ENCODE data around the gene GNGT1. TPM values are rescaled to one million over a fixed set of nuclear protein-coding genes. Genes with fewer than 3 reads are reported as not detected.
A peak's percentile ranks its signal among the peaks of the same experiment; 100 is the strongest.

The GNGT1 gene
- total and polyA plus RNA-seq, 4 donors: not detected

DNA sequence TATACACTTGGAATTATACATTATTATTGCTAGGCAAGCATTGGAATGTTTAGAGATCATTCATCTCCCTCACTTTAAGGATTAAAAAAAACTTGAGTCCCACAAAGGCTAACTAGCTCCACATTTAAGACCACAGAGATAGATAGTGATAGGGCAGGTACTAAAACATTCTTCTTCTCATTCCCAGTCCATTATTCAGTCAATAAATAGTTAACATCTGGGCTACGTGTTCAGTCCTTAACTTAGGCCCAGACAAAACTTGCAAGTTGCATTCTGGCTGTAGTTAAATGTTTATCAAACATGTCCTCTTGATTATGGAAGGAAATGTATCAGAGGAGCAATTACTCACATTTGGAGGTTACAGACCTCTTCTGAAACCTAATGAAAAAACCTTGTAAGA lies 17.6 kb downstream of the GNGT1 start:
- Histone ChIP-seq H3K9me3 (ENCODE audit: control insufficient read depth in 4 of 4, low read length in 3 of 4) (no peaks in the 10 kb centered on the region), H3K27me3 (ENCODE audit: control insufficient read depth in 4 of 4, insufficient read depth in 4 of 4, low read length in 3 of 4) (peaks cover 0 to 12% (median 0%) of the 10 kb centered on the region in 4 donors), H3K4me1 (ENCODE audit: control insufficient read depth in 4 of 4, insufficient read depth in 4 of 4, low read length in 3 of 4) (peaks cover 0 to 9% (median 4%) of the 10 kb centered on the region in 4 donors), H3K27ac (ENCODE audit: low read depth in 1 of 2, low read length in 2 of 2) (no peak overlapping the region), H3K4me3 (ENCODE audit: low read depth in 1 of 3, low read length in 3 of 3) (peak overlapping the region in 1 of 3 donors; percentile 33), H3K9ac (ENCODE audit: low read depth in 1 of 2, low read length in 2 of 2) (no peak overlapping the region), H3K36me3 (ENCODE audit: control insufficient read depth in 4 of 4, insufficient read depth in 3 of 4, low read depth in 1 of 4, low read length in 3 of 4) (no peaks in the 10 kb centered on the region)
- DNase-seq (ENCODE audit: low spot score): no peak
- no peak for TF ChIP-seq HNF4G (IDR thresholded peaks at IDR 0.05)
- TF ChIP-seq RXRA (IDR thresholded peaks at IDR 0.05): no peak
- TF ChIP-seq FOXA2 (IDR thresholded peaks at IDR 0.05): no peak
- TF ChIP-seq, protein P1, sequence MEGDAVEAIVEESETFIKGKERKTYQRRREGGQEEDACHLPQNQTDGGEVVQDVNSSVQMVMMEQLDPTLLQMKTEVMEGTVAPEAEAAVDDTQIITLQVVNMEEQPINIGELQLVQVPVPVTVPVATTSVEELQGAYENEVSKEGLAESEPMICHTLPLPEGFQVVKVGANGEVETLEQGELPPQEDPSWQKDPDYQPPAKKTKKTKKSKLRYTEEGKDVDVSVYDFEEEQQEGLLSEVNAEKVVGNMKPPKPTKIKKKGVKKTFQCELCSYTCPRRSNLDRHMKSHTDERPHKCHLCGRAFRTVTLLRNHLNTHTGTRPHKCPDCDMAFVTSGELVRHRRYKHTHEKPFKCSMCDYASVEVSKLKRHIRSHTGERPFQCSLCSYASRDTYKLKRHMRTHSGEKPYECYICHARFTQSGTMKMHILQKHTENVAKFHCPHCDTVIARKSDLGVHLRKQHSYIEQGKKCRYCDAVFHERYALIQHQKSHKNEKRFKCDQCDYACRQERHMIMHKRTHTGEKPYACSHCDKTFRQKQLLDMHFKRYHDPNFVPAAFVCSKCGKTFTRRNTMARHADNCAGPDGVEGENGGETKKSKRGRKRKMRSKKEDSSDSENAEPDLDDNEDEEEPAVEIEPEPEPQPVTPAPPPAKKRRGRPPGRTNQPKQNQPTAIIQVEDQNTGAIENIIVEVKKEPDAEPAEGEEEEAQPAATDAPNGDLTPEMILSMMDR (IDR thresholded peaks at IDR 0.05; ENCODE audit: low read depth, low read length, missing input control): no peak
- TF ChIP-seq EGR1 (IDR thresholded peaks at IDR 0.05; ENCODE audit: low read depth in 2 of 2): no peak
- no peak for TF ChIP-seq RAD21 (IDR thresholded peaks at IDR 0.05)
- no peak for TF ChIP-seq GABPA (IDR thresholded peaks at IDR 0.05 in 1 of 2, conservative IDR thresholded peaks at IDR 0.05 in 1 of 2)
- TF ChIP-seq, protein P2, sequence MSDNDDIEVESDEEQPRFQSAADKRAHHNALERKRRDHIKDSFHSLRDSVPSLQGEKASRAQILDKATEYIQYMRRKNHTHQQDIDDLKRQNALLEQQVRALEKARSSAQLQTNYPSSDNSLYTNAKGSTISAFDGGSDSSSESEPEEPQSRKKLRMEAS (IDR thresholded peaks at IDR 0.05): no peak
- TF ChIP-seq NR2F2 (IDR thresholded peaks at IDR 0.05): no peak
- TF ChIP-seq JUND (IDR thresholded peaks at IDR 0.05): no peak
- TF ChIP-seq, protein P3, sequence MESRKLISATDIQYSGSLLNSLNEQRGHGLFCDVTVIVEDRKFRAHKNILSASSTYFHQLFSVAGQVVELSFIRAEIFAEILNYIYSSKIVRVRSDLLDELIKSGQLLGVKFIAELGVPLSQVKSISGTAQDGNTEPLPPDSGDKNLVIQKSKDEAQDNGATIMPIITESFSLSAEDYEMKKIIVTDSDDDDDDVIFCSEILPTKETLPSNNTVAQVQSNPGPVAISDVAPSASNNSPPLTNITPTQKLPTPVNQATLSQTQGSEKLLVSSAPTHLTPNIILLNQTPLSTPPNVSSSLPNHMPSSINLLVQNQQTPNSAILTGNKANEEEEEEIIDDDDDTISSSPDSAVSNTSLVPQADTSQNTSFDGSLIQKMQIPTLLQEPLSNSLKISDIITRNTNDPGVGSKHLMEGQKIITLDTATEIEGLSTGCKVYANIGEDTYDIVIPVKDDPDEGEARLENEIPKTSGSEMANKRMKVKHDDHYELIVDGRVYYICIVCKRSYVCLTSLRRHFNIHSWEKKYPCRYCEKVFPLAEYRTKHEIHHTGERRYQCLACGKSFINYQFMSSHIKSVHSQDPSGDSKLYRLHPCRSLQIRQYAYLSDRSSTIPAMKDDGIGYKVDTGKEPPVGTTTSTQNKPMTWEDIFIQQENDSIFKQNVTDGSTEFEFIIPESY (IDR thresholded peaks at IDR 0.05): no peak
- TF ChIP-seq SP1 (IDR thresholded peaks at IDR 0.05): no peak
- no peak for TF ChIP-seq YY1 (IDR thresholded peaks at IDR 0.05)
- TF ChIP-seq, protein P4, sequence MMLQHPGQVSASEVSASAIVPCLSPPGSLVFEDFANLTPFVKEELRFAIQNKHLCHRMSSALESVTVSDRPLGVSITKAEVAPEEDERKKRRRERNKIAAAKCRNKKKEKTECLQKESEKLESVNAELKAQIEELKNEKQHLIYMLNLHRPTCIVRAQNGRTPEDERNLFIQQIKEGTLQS (IDR thresholded peaks at IDR 0.05): no peak
- 43% methylated on average over 1 of the region's 1 CpG for WGBS

DNA sequence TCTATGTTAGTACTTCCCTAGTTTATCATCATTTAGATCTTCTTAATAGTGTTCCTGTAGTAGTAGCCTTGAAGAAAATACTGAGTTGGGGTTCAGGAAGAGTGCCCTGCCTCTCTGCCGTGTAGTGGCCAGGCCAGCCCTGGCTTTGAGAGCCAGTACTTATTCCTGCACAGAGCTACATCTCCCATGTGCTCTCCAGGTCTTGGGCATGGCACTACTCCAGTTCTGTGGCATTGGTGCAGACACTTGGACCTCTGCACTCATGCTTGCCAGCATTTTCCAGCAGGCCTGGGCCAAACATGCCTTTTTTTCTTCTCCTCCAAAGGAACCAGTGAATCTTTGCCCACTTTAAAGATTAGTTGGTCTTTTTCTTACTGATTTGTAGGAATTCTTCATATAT lies 20.4 kb downstream of the GNGT1 start:
- H3K27ac ChIP-seq (ENCODE audit: low read depth in 1 of 2, low read length in 2 of 2): no peak overlapping the region
- H3K9ac ChIP-seq (ENCODE audit: low read depth in 1 of 2, low read length in 2 of 2): no peak overlapping the region
- H3K4me1 ChIP-seq (ENCODE audit: control insufficient read depth in 4 of 4, insufficient read depth in 4 of 4, low read length in 3 of 4): peaks cover 0 to 5% (median 1%) of the 10 kb centered on the region in 4 donors
- no peaks in the 10 kb centered on the region for H3K9me3 ChIP-seq (ENCODE audit: control insufficient read depth in 4 of 4, low read length in 3 of 4)
- DNase-seq (ENCODE audit: low spot score): no peak
- TF ChIP-seq, protein P1 (IDR thresholded peaks at IDR 0.05; ENCODE audit: low read depth, low read length, missing input control): no peak
- TF ChIP-seq NR2F2 (IDR thresholded peaks at IDR 0.05) (no peak), FOXA1 (IDR thresholded peaks at IDR 0.05) (no peak), HNF4A (conservative IDR thresholded peaks at IDR 0.05) (no peak), RXRA (IDR thresholded peaks at IDR 0.05) (no peak), YY1 (IDR thresholded peaks at IDR 0.05) (no peak), JUND (IDR thresholded peaks at IDR 0.05) (no peak), EGR1 (IDR thresholded peaks at IDR 0.05; ENCODE audit: low read depth in 2 of 2) (no peak), SP1 (IDR thresholded peaks at IDR 0.05) (no peak), TAF1 (conservative IDR thresholded peaks at IDR 0.05) (no peak), HNF4G (IDR thresholded peaks at IDR 0.05) (no peak)
- TF ChIP-seq, protein P5, sequence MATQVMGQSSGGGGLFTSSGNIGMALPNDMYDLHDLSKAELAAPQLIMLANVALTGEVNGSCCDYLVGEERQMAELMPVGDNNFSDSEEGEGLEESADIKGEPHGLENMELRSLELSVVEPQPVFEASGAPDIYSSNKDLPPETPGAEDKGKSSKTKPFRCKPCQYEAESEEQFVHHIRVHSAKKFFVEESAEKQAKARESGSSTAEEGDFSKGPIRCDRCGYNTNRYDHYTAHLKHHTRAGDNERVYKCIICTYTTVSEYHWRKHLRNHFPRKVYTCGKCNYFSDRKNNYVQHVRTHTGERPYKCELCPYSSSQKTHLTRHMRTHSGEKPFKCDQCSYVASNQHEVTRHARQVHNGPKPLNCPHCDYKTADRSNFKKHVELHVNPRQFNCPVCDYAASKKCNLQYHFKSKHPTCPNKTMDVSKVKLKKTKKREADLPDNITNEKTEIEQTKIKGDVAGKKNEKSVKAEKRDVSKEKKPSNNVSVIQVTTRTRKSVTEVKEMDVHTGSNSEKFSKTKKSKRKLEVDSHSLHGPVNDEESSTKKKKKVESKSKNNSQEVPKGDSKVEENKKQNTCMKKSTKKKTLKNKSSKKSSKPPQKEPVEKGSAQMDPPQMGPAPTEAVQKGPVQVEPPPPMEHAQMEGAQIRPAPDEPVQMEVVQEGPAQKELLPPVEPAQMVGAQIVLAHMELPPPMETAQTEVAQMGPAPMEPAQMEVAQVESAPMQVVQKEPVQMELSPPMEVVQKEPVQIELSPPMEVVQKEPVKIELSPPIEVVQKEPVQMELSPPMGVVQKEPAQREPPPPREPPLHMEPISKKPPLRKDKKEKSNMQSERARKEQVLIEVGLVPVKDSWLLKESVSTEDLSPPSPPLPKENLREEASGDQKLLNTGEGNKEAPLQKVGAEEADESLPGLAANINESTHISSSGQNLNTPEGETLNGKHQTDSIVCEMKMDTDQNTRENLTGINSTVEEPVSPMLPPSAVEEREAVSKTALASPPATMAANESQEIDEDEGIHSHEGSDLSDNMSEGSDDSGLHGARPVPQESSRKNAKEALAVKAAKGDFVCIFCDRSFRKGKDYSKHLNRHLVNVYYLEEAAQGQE (IDR thresholded peaks at IDR 0.05): no peak
- TF ChIP-seq, protein P2 (IDR thresholded peaks at IDR 0.05): no peak
- TF ChIP-seq, protein P4 (IDR thresholded peaks at IDR 0.05): no peak
- H3K27me3 ChIP-seq (ENCODE audit: control insufficient read depth in 4 of 4, insufficient read depth in 4 of 4, low read length in 3 of 4): peaks cover 0 to 5% (median 0%) of the 10 kb centered on the region in 4 donors
- no peak overlapping the region for H3K4me3 ChIP-seq (ENCODE audit: low read depth in 1 of 3, low read length in 3 of 3)
- H3K36me3 ChIP-seq (ENCODE audit: control insufficient read depth in 4 of 4, insufficient read depth in 3 of 4, low read depth in 1 of 4, low read length in 3 of 4): no peaks in the 10 kb centered on the region
- WGBS: 61% methylated on average over 1 of the region's 1 CpG

Data from liver (tissue), 9 donors.